HG02642 (cell line): Measurements from ENCODE around the gene MYO3B.

Experiments
- ATAC-seq: cut with Tn5 transposase; IDR thresholded peaks from one replicate; pipeline ENCODE4 v1.9.1; 2021; ENCODE audit warnings: mild to moderate bottlenecking; ENCODE audit not compliant: unreplicated experiment, poor library complexity

The MYO3B gene

DNA sequence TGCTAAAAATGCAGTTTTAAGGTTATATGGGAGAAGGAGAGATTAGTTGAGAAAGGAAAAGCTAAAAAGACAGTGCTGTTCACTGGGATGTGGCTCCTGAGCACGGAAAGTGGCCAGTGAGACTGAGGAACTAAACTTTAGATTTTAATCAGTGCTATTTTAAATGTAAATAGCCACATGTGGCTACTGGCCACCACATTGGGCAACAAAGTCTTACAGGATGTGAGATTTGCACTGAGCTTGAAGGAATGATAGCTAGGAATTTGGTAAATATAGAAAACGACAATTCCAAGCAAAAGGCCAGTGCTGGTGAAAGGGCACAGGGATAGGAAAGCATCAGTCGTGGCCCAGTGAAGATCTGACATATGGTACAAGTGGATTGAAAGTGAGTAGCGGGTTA, 523.1 kb downstream of the MYO3B start:
- ATAC-seq, result no peak

- ATAC-seq, result no peak
Measured at GRCh38 chr2:170703776-170704476, 526.0 kb downstream of the MYO3B start.
